ENCODE results near the gene BAIAP2.

- no peak for TF ChIP-seq POLR2AphosphoS5 (IDR thresholded peaks at IDR 0.05; ENCODE audit: low read depth, low read length)
- no peak for TF ChIP-seq REST (IDR thresholded peaks at IDR 0.05; ENCODE audit: insufficient read depth in 1 of 2, low read depth in 2 of 2, low read length in 2 of 2)
- TF ChIP-seq SIN3A (IDR thresholded peaks at IDR 0.05; ENCODE audit: borderline replicate concordance, insufficient read depth, low read length), result no peak
These were observed 5.1 kb upstream of the BAIAP2 start for GRCh38 chr17:81029859-81030258.

All from PFSK-1 (cell line).